Astrocyte of the hippocampus (primary cell): ENCODE data around the gene CMTM4.
A peak's percentile ranks its signal among the peaks of the same experiment; 100 is the strongest.

Source experiments
- DNase-seq: peaks from one replicate; pipeline ENCODE4 v3.0.0; 2011; ENCODE audit warnings: low read depth, low spot score

The CMTM4 gene

GRCh38 chr16:66696669-66697630 is at the start of gene CMTM4:
CMTM4 (minus strand) TSS chr16:66696743; CDS start chr16:66696525, 218 bp downstream.
- DNase-seq, result peak; percentile 96

GRCh38 chr16:66746048-66746447 is 49.5 kb upstream of the CMTM4 start:
- no peak for DNase-seq

GRCh38 chr16:66741950-66742808 is 45.6 kb upstream of the CMTM4 start:
- DNase-seq, result peak; percentile 71

- peak; percentile 99 for DNase-seq
These were observed 44.8 kb upstream of the CMTM4 start for GRCh38 chr16:66741169-66741900.

GRCh38 chr16:66740533-66740932 is 44.0 kb upstream of the CMTM4 start:
- no peak for DNase-seq

- peak; percentile 52 for DNase-seq
These were observed 43.5 kb upstream of the CMTM4 start for GRCh38 chr16:66740010-66740409.

- no peak for DNase-seq
These were observed 39.3 kb upstream of the CMTM4 start for GRCh38 chr16:66735891-66736290.

- DNase-seq, result no peak
These were observed 34.6 kb upstream of the CMTM4 start for GRCh38 chr16:66731101-66731500.

- DNase-seq, result no peak
These were observed 32.3 kb upstream of the CMTM4 start for GRCh38 chr16:66728804-66729203.

- peak; percentile 75 for DNase-seq
These were observed 31.7 kb upstream of the CMTM4 start for GRCh38 chr16:66728117-66728787.

- no peak for DNase-seq
These were observed 24.2 kb upstream of the CMTM4 start for GRCh38 chr16:66720766-66721165.

- DNase-seq, result no peak
These were observed 22.7 kb upstream of the CMTM4 start for GRCh38 chr16:66719246-66719645.

- DNase-seq, result no peak
These were observed 21.2 kb upstream of the CMTM4 start for GRCh38 chr16:66717776-66718175.

GRCh38 chr16:66717112-66717675 is 20.7 kb upstream of the CMTM4 start:
- DNase-seq, result peak; percentile 59

- no peak for DNase-seq
These were observed 18.2 kb upstream of the CMTM4 start for GRCh38 chr16:66714654-66715307.

- DNase-seq, result no peak
These were observed 17.5 kb upstream of the CMTM4 start for GRCh38 chr16:66714062-66714461.

- DNase-seq, result no peak
These were observed 16.5 kb upstream of the CMTM4 start for GRCh38 chr16:66713076-66713475.

- DNase-seq, result no peak
These were observed 16.0 kb upstream of the CMTM4 start for GRCh38 chr16:66712512-66712911.

- DNase-seq, result no peak
These were observed 15.0 kb upstream of the CMTM4 start for GRCh38 chr16:66711581-66711980.

GRCh38 chr16:66706506-66706880 is 9.9 kb upstream of the CMTM4 start:
- DNase-seq, result no peak
